ELF-1 (cell line): ENCODE results near the gene DDR2.
"Not testable (repeated sequence)": the region's sequence is repeated elsewhere in the genome, so short reads cannot be mapped to it uniquely, and the experiment has no call there.

Experiments used
- DNase-seq: peaks from one replicate; pipeline ENCODE4 v3.0.0-alpha.2; 2016; ENCODE audit warnings: low read depth, low spot score

Gene DDR2

GRCh38 chr1:162765788-162766187 is 133.5 kb downstream of the DDR2 start:
- DNase-seq = no peak

DNA sequence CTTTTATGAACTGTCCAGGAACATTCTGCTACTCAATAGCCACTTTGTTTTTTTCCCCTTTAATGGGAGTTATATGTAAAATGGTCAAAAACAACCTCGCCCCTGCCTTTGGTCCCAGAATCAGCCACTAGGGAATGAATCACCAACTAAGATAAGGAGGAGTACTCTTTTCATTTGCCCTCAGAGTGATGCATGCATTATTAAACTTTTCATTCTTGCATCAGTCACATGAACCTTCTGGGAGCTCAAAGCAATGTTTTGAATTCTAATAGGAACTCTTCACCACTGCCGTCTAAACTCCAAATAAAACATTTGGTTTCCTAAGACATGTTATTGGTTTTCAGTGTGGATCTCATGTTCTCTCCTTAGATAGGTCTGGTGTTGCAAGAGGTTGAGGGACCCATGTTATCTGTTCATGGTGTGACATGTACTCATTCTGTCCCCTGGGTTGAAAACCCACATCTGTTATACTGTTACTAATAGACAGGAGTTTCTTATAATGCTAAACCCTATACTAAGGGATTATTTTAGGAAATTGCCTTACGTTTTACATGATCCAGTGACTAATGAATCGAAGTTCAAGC is 140.4 kb downstream of the DDR2 start:
- no peak for DNase-seq

GRCh38 chr1:162774007-162774406 is 141.7 kb downstream of the DDR2 start:
- DNase-seq = no peak

- peak; percentile 10 for DNase-seq
Measured at GRCh38 chr1:162779043-162779442, 146.8 kb downstream of the DDR2 start.

DNA sequence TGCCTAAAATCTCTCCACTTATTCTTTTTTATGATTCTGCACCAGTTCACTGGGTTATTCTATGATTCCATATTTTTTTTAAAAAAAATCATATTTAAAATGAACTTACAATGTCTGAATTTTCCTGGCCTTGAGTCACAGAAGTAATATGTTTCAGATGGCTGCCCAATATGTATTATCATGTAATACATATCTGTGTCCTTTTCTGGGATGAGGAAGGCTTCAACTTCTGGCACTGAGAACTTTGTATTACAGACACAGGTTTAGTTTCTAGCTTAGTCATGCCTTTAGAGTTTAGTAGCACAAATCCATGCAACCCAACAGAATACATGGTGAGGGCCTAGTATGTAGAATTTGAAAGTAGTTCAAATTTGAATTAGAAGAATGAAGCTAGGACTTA is 150.4 kb downstream of the DDR2 start:
- no peak for DNase-seq

DNA sequence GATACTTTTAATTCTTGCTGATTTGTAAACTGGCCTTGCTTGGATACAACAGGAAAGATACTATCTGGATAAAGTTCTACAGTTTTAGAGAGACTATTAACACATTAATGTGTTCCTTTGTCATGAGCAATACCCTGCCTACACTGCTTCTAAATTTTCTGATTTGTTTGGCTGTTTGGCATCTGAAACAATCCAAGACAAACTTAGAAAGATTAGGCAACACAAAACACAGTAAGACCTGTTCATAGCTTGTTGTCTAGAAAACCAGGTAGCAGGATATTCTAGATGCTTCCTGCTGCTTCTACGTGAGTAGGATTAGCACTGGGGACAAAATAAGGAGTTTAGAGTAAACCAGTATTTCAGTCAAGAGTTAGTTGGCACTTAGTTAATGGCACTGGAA is 152.7 kb downstream of the DDR2 start:
- not testable (repeated sequence) for DNase-seq

DNA sequence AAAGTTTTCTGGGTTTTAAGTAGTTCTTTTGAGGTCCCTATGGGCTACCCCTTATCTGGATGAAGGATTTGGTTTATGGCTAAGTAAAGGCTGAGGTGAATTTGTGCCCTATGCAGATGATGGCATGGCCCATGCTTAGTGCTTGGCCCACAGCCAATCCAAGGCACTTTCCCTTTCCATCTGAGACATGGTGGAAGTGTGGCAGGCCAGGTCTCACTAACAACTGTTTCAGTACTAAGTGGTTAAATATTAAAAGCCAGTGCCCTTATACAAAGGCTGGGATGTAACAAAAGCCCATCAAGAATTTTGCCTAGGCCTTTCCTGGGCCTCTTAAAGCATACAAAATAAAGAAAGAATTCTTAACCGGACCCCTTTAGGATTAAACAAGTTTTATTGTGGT is 156.5 kb downstream of the DDR2 start:
- DNase-seq = not testable (repeated sequence)

- DNase-seq = peak; percentile 95
Measured at GRCh38 chr1:162790303-162790984, 158.2 kb downstream of the DDR2 start, which contains the start of gene HSD17B7. Gene HSD17B7, plus strand, starts transcription at chr1:162790702. Its CDS starts 99 bp downstream, at chr1:162790801.

- peak; percentile 16 for DNase-seq
Measured at GRCh38 chr1:162790985-162791357, 158.7 kb downstream of the DDR2 start.

DNA sequence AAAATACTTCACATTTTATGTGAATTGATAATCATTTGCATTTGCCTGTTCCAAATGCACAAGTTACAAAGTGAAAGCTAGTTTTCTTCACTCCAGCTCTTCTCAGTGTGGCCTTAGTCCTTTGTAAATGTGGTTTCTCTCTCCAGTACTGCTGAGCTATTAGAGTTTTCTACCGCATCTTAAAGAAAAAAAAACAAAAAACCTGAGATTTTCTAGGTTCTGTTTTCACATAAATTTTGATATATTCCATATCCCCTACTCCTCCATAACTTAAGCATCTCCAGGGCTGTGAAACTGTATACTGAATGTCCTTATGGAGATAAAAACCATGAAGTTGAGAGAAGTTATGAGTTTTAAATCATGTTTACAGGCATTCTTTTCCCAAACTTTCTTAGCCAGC is 162.0 kb downstream of the DDR2 start:
- not testable (repeated sequence) for DNase-seq

DNA sequence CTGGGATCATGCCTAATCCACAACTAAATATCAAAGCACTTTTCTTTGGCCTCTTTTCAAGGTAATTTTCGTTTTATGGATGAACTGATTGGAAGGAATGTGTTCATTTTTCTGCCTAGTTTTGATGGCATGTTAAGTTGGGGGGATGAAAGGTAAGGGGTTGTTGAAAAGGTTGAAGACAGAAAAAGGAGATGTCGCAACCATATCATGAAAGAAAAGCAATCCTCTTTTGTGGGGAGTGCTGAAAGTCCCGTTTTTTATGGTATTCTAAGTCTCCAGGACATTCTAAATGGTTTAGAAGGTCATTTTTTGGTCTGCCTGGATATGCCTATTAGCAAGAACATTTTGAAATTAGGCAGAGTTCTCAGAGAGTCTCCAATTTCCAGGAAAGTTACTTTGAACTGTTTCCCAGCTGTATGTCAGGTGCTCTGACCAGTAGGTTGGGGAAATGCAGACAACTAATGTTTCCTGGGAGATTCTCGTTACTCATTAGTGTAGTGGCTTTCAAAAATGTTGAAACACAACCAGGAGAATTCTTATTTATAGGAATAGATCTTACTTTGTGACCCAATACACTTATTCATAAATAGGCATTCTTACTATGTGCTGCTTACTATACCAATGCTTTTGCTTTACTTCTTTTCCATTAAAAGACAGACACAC is 164.5 kb downstream of the DDR2 start:
- not testable (repeated sequence) for DNase-seq

DNA sequence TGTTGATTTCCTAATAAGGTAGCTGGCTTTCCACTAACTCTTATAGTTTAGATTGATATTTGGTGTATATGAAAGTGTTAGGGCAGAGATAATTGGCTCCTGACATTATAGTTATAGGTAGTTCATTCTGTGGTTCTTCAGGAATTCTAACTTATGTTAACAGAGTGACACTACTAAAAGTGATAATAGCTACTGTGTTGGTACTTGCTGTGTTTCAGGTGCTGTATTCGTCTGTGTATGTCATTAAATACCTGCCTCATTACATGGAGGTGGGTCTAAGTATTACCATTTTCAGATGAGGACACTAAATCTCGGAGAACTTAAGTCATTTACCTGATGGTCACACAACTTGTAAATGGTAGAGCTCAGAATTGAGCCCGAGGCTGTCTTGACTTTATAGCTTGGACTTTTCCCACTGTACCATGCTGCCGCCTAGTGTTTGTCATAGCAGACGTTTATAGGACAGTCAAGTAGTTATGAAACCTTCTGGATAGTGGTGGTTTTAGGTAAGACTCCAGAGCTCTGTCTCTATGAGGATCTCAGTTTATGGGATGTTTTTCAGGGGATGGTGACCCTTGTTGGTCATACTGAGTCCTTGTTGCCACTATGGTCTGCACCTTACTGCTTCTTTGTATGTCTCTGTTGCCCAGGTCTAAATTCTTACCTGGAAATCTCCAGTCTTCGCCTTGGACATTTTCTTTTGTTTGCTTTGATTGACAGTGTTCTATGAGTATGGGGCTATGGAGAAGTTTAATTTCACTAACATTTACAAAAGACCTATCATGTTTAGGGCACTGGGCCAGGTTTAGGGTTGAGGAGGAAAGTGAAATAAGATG is 167.9 kb downstream of the DDR2 start:
- DNase-seq = peak; percentile 34

GRCh38 chr1:162807503-162807902 is 175.2 kb downstream of the DDR2 start:
- not testable (repeated sequence) for DNase-seq

- not testable (repeated sequence) for DNase-seq
Measured at GRCh38 chr1:162812357-162812756, 180.1 kb downstream of the DDR2 start.

DNA sequence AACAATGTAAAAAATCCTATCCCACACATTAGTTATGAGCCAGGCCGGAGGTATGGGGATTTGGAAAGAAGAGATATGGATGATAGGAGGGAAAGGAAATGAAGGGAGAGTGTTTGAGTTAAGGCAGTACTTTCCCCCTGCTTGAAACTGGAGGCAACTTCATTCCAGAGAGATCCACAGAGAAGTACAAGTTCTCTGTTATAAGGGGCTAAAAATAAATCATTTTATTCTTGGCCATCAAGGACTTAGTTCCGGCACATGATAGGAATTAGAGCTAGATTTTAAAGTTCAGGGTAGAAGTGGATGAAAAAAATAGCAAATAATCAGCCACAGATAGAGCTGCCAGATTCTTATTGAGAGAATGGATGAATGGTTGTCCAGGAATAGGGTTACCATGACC is 185.9 kb downstream of the DDR2 start:
- DNase-seq = not testable (repeated sequence)

- DNase-seq = not testable (repeated sequence)
Measured at GRCh38 chr1:162818666-162819065, 186.4 kb downstream of the DDR2 start.

GRCh38 chr1:162822391-162823200 is 190.3 kb downstream of the DDR2 start:
- DNase-seq = peak; percentile 63

GRCh38 chr1:162823231-162823630 is 191.0 kb downstream of the DDR2 start:
- DNase-seq = no peak

DNA sequence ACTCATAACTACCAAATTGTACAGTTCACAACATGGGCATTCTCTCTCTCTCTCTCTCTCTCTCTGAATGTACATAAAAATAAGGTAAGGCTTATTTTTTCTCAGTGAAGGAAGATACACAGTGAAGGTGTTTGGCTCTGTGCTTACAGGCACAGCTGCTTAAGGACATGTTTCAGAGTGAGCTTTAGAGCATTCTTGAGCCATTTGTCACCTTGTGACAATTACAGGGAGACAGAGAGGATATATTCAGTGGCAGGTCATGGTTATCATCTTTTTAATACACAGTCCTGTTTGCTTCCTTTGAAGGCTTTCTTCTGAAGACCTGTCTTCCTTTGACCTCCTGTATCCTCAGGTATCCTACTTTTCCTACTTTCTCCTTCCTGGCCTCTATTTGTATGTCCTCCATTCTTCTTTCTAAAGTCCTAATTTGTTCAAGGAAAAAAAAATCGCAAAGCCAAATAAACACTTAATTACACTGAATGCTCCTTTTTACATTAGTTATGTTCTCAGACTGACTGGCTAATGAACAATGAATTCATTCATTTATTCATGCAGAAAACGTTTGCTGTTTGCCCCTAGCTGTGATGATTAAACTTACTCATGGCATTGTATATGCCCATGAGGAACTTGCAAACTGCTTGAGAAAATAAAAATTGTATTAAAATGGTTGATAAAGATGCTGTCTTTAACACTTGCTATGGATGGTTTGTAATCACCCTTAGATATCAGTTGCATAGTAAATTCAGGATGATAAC is 191.7 kb downstream of the DDR2 start:
- DNase-seq = no peak

DNA sequence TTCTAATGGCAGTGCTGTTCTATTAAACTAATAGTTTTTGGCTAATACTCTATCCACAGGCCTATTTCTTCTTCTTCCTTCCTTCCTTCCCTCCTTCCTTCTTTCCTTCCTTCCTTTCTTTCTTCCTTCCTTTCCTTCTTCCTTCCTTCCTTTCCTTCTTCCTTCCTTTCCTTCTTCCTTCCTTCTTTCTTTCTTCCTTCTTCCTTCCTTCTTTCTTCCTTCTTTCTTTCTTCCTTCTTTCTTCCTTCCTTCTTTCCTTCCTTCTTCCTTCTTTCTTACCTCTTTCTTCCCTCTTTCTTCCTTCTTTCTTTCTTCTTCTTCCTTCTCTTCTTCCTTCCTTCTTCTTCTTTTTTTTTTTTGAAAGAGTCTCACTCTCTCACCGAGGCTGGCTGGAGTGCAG is 197.0 kb downstream of the DDR2 start:
- DNase-seq = no peak
